Astrocyte (in vitro differentiated cells and primary cell): ENCODE measurements around the gene ZNF512B.

Experiments used
- CTCF ChIP-seq: IDR thresholded peaks from 2 replicates; pipeline ENCODE4 v1.5.1; 2011; ENCODE audit warnings: low read depth, mild to moderate bottlenecking, inconsistent platforms, low read length, moderate library complexity; ENCODE audit not compliant: insufficient read depth
- EZH2 ChIP-seq: IDR thresholded peaks from 2 replicates; pipeline ENCODE4 v1.6.1; 2012; ENCODE audit warnings: mild to moderate bottlenecking, low read length, inconsistent platforms; ENCODE audit not compliant: insufficient read depth

GRCh38 chr20:63923651-63924050 is 46.1 kb downstream of the ZNF512B start:
- no peak for TF ChIP-seq CTCF
- TF ChIP-seq EZH2: no peak
